BJ (cell line): ENCODE data around the gene ACSL3. TPM values are rescaled to one million over a fixed set of nuclear protein-coding genes. Genes with fewer than 3 reads are reported as not detected.

Experiments used
- CTCF ChIA-PET: fragments of 350-600 bp; formaldehyde crosslinking; extraction: SDS; loops from one replicate; lab custom pipeline; 2021; ENCODE audit warnings: antibody characterized with exemption, inconsistent platforms; lab: Yijun Ruan, JAX
- POLR2A ChIA-PET: fragments of 300-600 bp; sonication (Branson Sonifier 250); formaldehyde crosslinking; extraction: SDS; loops from one replicate; lab custom pipeline; 2021; ENCODE audit warnings: antibody characterized with exemption; lab: Charles Lee
- DNase-seq: peaks from one replicate; pipeline ENCODE4 v3.0.0-alpha.2; 2011; ENCODE audit warnings: low read depth
- H3K27me3 ChIP-seq: 2 replicates; pipeline ENCODE4 v1.6.0; 2011; ENCODE audit warnings: low read length; ENCODE audit not compliant: control insufficient read depth, insufficient read depth
- H3K36me3 ChIP-seq: 2 replicates; pipeline ENCODE4 v1.5.1; 2011; ENCODE audit warnings: low read length; ENCODE audit not compliant: control insufficient read depth, insufficient read depth
- H3K4me3 ChIP-seq: 2 replicates; pipeline ENCODE4 v1.5.1; 2011; ENCODE audit warnings: low read depth, mild to moderate bottlenecking, control low read depth, low read length
- CTCF ChIP-seq: IDR thresholded peaks from 2 replicates; pipeline ENCODE4 v1.5.1; 2011; ENCODE audit warnings: low read depth, mild to moderate bottlenecking, control low read depth, inconsistent platforms, low read length, moderate library complexity; ENCODE audit not compliant: insufficient read depth
- polyA plus RNA-seq: library from polyadenylated mRNA; depleted of rRNA; stranded (reverse); fragments of >200 nt; gene quantifications from 2 replicates; pipeline ENCODE4 v1.2.3, GENCODE V29; 2011

The ACSL3 gene
- polyA plus RNA-seq, 1 experiment = 46.3 TPM

GRCh38 chr2:222943820-222944219, 83.0 kb downstream of the ACSL3 start:
- Histone ChIP-seq H3K4me3 (no peak overlapping the region), H3K27me3 (no peaks in the 10 kb centered on the region), H3K36me3 (no peaks in the 10 kb centered on the region)
- ChIA-PET POLR2A (no interaction called here), CTCF (interaction anchor here (1.6 kb wide), 1 partner anchor 16 kb away, joined by 9 read pairs; no protein-coding TSS in a partner anchor)
- TF ChIP-seq CTCF = no peak
- no peak for DNase-seq

GRCh38 chr2:222944552-222944951, 83.7 kb downstream of the ACSL3 start:
- TF ChIP-seq CTCF = no peak
- POLR2A ChIA-PET = interaction anchor here (0.6 kb wide), 1 partner anchor 55 kb away, joined by 3 read pairs; no protein-coding TSS in a partner anchor
- Histone ChIP-seq H3K27me3 (no peaks in the 10 kb centered on the region), H3K36me3 (no peaks in the 10 kb centered on the region), H3K4me3 (no peak overlapping the region)
- no peak for DNase-seq
- CTCF ChIA-PET = interaction anchor here (0.6 to 1.6 kb wide), 2 partner anchors 15 to 148 kb away, joined by 3 to 9 read pairs; no protein-coding TSS in a partner anchor

GRCh38 chr2:222944971-222945740, 84.3 kb downstream of the ACSL3 start:
- no peaks in the 10 kb centered on the region for H3K36me3 ChIP-seq
- TF ChIP-seq CTCF = no peak
- no peak for DNase-seq
- POLR2A ChIA-PET = interaction anchor here (0.6 kb wide), 1 partner anchor 56 kb away, joined by 3 read pairs; no protein-coding TSS in a partner anchor
- no peak overlapping the region for H3K4me3 ChIP-seq
- CTCF ChIA-PET = interaction anchor here (0.6 to 1.6 kb wide), 2 partner anchors 14 to 148 kb away, joined by 3 to 9 read pairs; no protein-coding TSS in a partner anchor
- no peaks in the 10 kb centered on the region for H3K27me3 ChIP-seq

- no peak for DNase-seq
- no peak for TF ChIP-seq CTCF
- Histone ChIP-seq H3K36me3 (no peaks in the 10 kb centered on the region), H3K27me3 (no peaks in the 10 kb centered on the region), H3K4me3 (no peak overlapping the region)
- POLR2A ChIA-PET = no interaction called here
- CTCF ChIA-PET = no interaction called here
Observed at GRCh38 chr2:222945887-222946286, 85.1 kb downstream of the ACSL3 start.

- Histone ChIP-seq H3K36me3 (no peaks in the 10 kb centered on the region), H3K27me3 (no peaks in the 10 kb centered on the region), H3K4me3 (no peak overlapping the region)
- POLR2A ChIA-PET = no interaction called here
- DNase-seq = no peak
- CTCF ChIA-PET = interaction anchor here (0.5 to 2.5 kb wide), 2 partner anchors 8 to 25 kb away, joined by 3 to 11 read pairs; no protein-coding TSS in a partner anchor
- TF ChIP-seq CTCF = no peak
Observed at GRCh38 chr2:222946700-222947287, 86.0 kb downstream of the ACSL3 start.
